ENCODE data around the gene ATG13. TPM values are rescaled to one million over a fixed set of nuclear protein-coding genes. Genes with fewer than 3 reads are reported as not detected.

The ATG13 gene
- total and polyA plus RNA-seq, 2 experiments from 2014 or later, result 32.9 to 71.1 TPM

- Histone ChIP-seq H4K20me1 (replicated peaks; ENCODE audit: insufficient read depth) (no peaks in the 10 kb centered on the region; the same call in 1 of the 2 replicates), H3K36me3 (ENCODE audit: insufficient read depth) (0 out of 2 replicates have a peak, but pooled peaks cover 8% of the 10 kb centered on the region), H3K4me3 (no peak overlapping the region), H3K9me2 (ENCODE audit: insufficient read depth) (no peaks in the 10 kb centered on the region), H2AFZ (no peak overlapping the region), H3K27me3 (ENCODE audit: insufficient read depth) (no peaks in the 10 kb centered on the region), H3K4me1 (ENCODE audit: insufficient read depth) (peaks cover 11% of the 10 kb centered on the region), H3K79me2 (replicated peaks; ENCODE audit: insufficient read depth) (peaks cover 58% of the 10 kb centered on the region), H3F3A (replicated peaks; ENCODE audit: low read depth) (peaks cover 15% of the 10 kb centered on the region; the same call in 1 of the 2 replicates), H3K4me2 (peak overlapping the region; percentile 93; the same call in 1 of the 2 replicates), H3K27ac (ENCODE audit: low read depth) (0 out of 2 replicates have a peak overlapping the region, but pooled peaks have one; percentile 40)
- H3K9me3 Mint-ChIP-seq, result no peaks in the 10 kb centered on the region
- DNase-seq (ENCODE audit: low spot score), result no peak
- peaks cover 6% of the 10 kb centered on the region for H3K27me3 Mint-ChIP-seq (ENCODE audit: insufficient read depth, low read depth, poor library complexity)
- H3K36me3 Mint-ChIP-seq (ENCODE audit: low read depth), result peaks cover 15% of the 10 kb centered on the region
- no peak for ATAC-seq
- TF ChIP-seq EZH2phosphoT487 (IDR thresholded peaks at IDR 0.05; ENCODE audit: unreplicated experiment), result no peak
- TF ChIP-seq CTCF (conservative IDR thresholded peaks at IDR 0.05; ENCODE audit: low read depth in 2 of 2), result no peak
- no peak for TF ChIP-seq REST (IDR thresholded peaks at IDR 0.05; ENCODE audit: unreplicated experiment)
- TF ChIP-seq JUNB (IDR thresholded peaks at IDR 0.05; ENCODE audit: unreplicated experiment), result no peak
- no peak for TF ChIP-seq POLR2AphosphoS5 (IDR thresholded peaks at IDR 0.05; ENCODE audit: low read depth)
- no peak for TF ChIP-seq ZNF114 (CRISPR knock-in tag; IDR thresholded peaks at IDR 0.05)
- no peak for TF ChIP-seq EZH2 (IDR thresholded peaks at IDR 0.05; ENCODE audit: low read depth, unreplicated experiment)
- TF ChIP-seq NANOG (IDR thresholded peaks at IDR 0.05; ENCODE audit: borderline replicate concordance), result no peak
- no peak for TF ChIP-seq STAT1 (IDR thresholded peaks at IDR 0.05; ENCODE audit: unreplicated experiment)
- no peak for TF ChIP-seq ETS1 (IDR thresholded peaks at IDR 0.05)
- TF ChIP-seq CREB1 (CRISPR knock-in tag; IDR thresholded peaks at IDR 0.05; ENCODE audit: low read depth), result no peak
- TF ChIP-seq ZNF331 (CRISPR knock-in tag; IDR thresholded peaks at IDR 0.05; ENCODE audit: low read depth), result no peak
- TF ChIP-seq ZNF462 (CRISPR knock-in tag; IDR thresholded peaks at IDR 0.05), result no peak
- H3K4me3 Mint-ChIP-seq, result peak overlapping the region; percentile 93
- H3K27ac Mint-ChIP-seq, result peak overlapping the region; percentile 64; the same call in 1 of the 2 replicates
- peaks cover 15% of the 10 kb centered on the region for H3K4me1 Mint-ChIP-seq
These were observed 1.5 kb downstream of the ATG13 start for GRCh38 chr11:46618837-46619236.
